ENCODE measurements around the gene NFATC1.

DNA sequence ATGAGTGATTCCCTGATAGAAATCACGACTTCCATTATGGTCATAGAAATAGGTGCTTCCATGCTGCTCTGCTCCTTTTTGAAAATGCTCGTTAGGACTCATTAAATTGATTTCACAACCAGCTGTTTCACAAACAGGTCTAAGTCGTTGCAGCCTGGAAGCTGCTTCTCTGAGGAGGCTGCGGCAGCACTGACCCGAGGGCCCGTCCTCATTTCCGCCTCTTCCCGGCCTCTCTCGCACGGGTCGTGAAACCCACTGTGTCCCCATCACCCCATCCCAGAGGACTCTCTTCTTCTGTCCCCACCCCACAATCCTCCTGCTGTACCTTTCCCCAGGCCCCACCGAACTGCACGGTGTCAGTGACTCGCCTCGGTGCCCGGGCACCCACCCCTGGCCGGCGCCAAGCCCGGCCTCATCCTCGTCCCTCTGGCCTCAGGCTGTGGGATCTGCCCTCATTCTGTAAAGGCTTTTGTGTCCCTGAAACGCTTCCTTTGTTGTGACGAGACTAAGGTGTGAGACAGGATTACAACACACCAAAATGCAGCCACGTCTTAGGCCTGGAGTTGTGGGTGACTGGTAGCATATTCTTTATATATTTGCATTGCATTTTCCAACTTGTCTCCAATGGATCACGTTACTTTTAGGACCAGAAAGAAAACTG, 171.2 kb downstream of the NFATC1 start:
- TF ChIP-seq, protein P1, sequence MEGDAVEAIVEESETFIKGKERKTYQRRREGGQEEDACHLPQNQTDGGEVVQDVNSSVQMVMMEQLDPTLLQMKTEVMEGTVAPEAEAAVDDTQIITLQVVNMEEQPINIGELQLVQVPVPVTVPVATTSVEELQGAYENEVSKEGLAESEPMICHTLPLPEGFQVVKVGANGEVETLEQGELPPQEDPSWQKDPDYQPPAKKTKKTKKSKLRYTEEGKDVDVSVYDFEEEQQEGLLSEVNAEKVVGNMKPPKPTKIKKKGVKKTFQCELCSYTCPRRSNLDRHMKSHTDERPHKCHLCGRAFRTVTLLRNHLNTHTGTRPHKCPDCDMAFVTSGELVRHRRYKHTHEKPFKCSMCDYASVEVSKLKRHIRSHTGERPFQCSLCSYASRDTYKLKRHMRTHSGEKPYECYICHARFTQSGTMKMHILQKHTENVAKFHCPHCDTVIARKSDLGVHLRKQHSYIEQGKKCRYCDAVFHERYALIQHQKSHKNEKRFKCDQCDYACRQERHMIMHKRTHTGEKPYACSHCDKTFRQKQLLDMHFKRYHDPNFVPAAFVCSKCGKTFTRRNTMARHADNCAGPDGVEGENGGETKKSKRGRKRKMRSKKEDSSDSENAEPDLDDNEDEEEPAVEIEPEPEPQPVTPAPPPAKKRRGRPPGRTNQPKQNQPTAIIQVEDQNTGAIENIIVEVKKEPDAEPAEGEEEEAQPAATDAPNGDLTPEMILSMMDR (IDR thresholded peaks at IDR 0.05) = no peak
- no peak for TF ChIP-seq EP300 (IDR thresholded peaks at IDR 0.05; ENCODE audit: low read depth)
- no peak for TF ChIP-seq POLR2A (IDR thresholded peaks at IDR 0.05)

Data from transverse colon (tissue), 3 donors.